Neural progenitor cell (in vitro differentiated cells): Measurements from ENCODE around the gene AGMO.

ENCODE experiments used
- CTCF ChIP-seq: fragments of 200-600 bp; sonication (generic); IDR thresholded peaks from 2 replicates; pipeline ENCODE4 v1.5.1; 2017; ENCODE audit warnings: antibody characterized with exemption, mild to moderate bottlenecking
- EZH2 ChIP-seq: fragments of 200-600 bp; sonication (generic); IDR thresholded peaks from 2 replicates; pipeline ENCODE4 v1.6.1; 2017; ENCODE audit warnings: antibody characterized with exemption, mild to moderate bottlenecking, moderate library complexity

GRCh38 chr7:15315678-15316077 lies 246.1 kb downstream of the AGMO start:
- no peak for TF ChIP-seq CTCF
- no peak for TF ChIP-seq EZH2
